Keratinocyte (primary cell): ENCODE measurements around the gene FTO. TPM values are rescaled to one million over a fixed set of nuclear protein-coding genes. Genes with fewer than 3 reads are reported as not detected.

Experiments
- DNase-seq: peaks from one replicate; pipeline ENCODE4 v3.0.0-alpha.2; 2011; ENCODE audit warnings: low read depth, missing footprints, low spot score
- FAIRE-seq: peaks from 2 replicates; lab custom pipeline; 2011; peaks lifted over from hg19 to GRCh38; lab: Jason Lieb, UNC
- H2AFZ ChIP-seq: 2 replicates; pipeline ENCODE4 v1.6.0; 2012; ENCODE audit warnings: low read length, control low read depth, inconsistent platforms; ENCODE audit not compliant: control insufficient read depth
- H3K27ac ChIP-seq: 2 replicates; pipeline ENCODE4 v1.5.1; 2011; ENCODE audit warnings: low read length; ENCODE audit not compliant: control insufficient read depth, insufficient read depth
- H3K27me3 ChIP-seq: 3 replicates; pipeline ENCODE4 v1.6.0; 2011; ENCODE audit warnings: low read length; ENCODE audit not compliant: control insufficient read depth, insufficient read depth; ENCODE audit errors: extremely low read depth
- H3K36me3 ChIP-seq, 2 experiments: 2 replicates in 1 of 2; 3 replicates in 1 of 2; pipeline ENCODE4 v1.5.1; 2011; ENCODE audit warnings: low read length in 2 of 2, mild to moderate bottlenecking in 1 of 2; ENCODE audit not compliant: control insufficient read depth in 2 of 2, insufficient read depth in 2 of 2; ENCODE audit errors: extremely low read depth in 1 of 2
- H3K4me1 ChIP-seq: 3 replicates; pipeline ENCODE4 v1.5.1; 2011; ENCODE audit warnings: low read length; ENCODE audit not compliant: control insufficient read depth, insufficient read depth; ENCODE audit errors: extremely low read depth
- H3K4me2 ChIP-seq: 3 replicates; pipeline ENCODE4 v1.6.0; 2011; ENCODE audit warnings: low read depth, low read length; ENCODE audit not compliant: control insufficient read depth, insufficient read depth; ENCODE audit errors: extremely low read depth
- H3K4me3 ChIP-seq, 3 experiments: fragments of 200-600 bp in 1 of 3; sonication (generic) in 1 of 3; 2 replicates in 2 of 3; 3 replicates in 1 of 3; pipeline ENCODE4 v1.5.1; 2011 to 2016; ENCODE audit warnings: low read length in 3 of 3, mild to moderate bottlenecking in 3 of 3, control low read depth in 2 of 3, inconsistent platforms in 1 of 3, low read depth in 1 of 3, mixed read lengths in 1 of 3, mixed run types in 1 of 3, moderate library complexity in 1 of 3; ENCODE audit not compliant: control insufficient read depth in 2 of 3, insufficient read depth in 2 of 3; ENCODE audit errors: extremely low read depth in 1 of 3
- H3K79me2 ChIP-seq: 2 replicates; pipeline ENCODE4 v1.6.0; 2012; ENCODE audit warnings: low read length; ENCODE audit not compliant: control insufficient read depth, insufficient read depth
- H3K9ac ChIP-seq: 3 replicates; pipeline ENCODE4 v1.6.0; 2011; ENCODE audit warnings: low read length; ENCODE audit not compliant: control insufficient read depth, insufficient read depth; ENCODE audit errors: extremely low read depth
- H3K9me1 ChIP-seq: 3 replicates; pipeline ENCODE4 v1.6.0; 2011; ENCODE audit warnings: low read length; ENCODE audit not compliant: control insufficient read depth, insufficient read depth; ENCODE audit errors: extremely low read depth
- H3K9me3 ChIP-seq: 2 replicates; pipeline ENCODE4 v1.5.1; 2012; ENCODE audit warnings: low read depth, low read length; ENCODE audit not compliant: control insufficient read depth
- H4K20me1 ChIP-seq: 3 replicates; pipeline ENCODE4 v1.6.0; 2011; ENCODE audit warnings: low read length; ENCODE audit not compliant: control insufficient read depth, insufficient read depth; ENCODE audit errors: extremely low read depth
- CTCF ChIP-seq, 3 experiments: IDR thresholded peaks in 1 of 3; conservative IDR thresholded peaks in 1 of 3; optimal IDR thresholded peaks in 1 of 3; 2 replicates in 2 of 3; 3 replicates in 1 of 3; pipeline versions ENCODE3 to v1.5.1; 2011; ENCODE audit warnings: low read length in 3 of 3, mild to moderate bottlenecking in 3 of 3, moderate library complexity in 2 of 3, control low read depth in 1 of 3, inconsistent platforms in 1 of 3; ENCODE audit not compliant: insufficient read depth in 2 of 3; ENCODE audit errors: extremely low read depth in 1 of 3
- EZH2 ChIP-seq: IDR thresholded peaks from one replicate; pipeline ENCODE4 v1.6.1; 2012; ENCODE audit warnings: inconsistent platforms, mild to moderate bottlenecking, low read length, moderate library complexity
- dilution Hi-C: fragments of 300-500 bp; cut with MboI; formaldehyde crosslinking; loops from one replicate; pipeline ENCODE4 v1.7.0; 2020; ENCODE audit warnings: low sequenced_read_pairs; ENCODE audit not compliant: extremely low pct_ligation_motif_present
- polyA plus RNA-seq, 5 experiments: library from polyadenylated mRNA; depleted of rRNA in 3 of 5; stranded (reverse) in 3 of 5; stranded (forward) in 1 of 5; unstranded in 1 of 5; fragments of >200 nt; gene quantifications; 1 replicate in 1 of 5; 2 replicates in 3 of 5; 3 replicates in 1 of 5; pipeline versions ENCODE4 v1.2.1 to v1.2.3, GENCODE V29; 2011 to 2012; ENCODE audit warnings: missing spikeins in 2 of 5, low read depth in 1 of 5, low replicate concordance in 1 of 5

The FTO gene
- polyA plus RNA-seq, 1 donor (not counting 4 experiments of a cell fraction or from before 2014, with no cell fraction given), result 56.4 TPM

- FAIRE-seq (no peak), DNase-seq (no peak)
- Histone ChIP-seq H3K9ac (no peak overlapping the region), H3K27ac (no peak overlapping the region), H3K36me3 (no peaks in the 10 kb centered on the region), H3K4me3 (no peak overlapping the region), H3K9me3 (no peaks in the 10 kb centered on the region), H3K4me1 (no peaks in the 10 kb centered on the region), H3K9me1 (no peaks in the 10 kb centered on the region), H2AFZ (no peak overlapping the region), H3K27me3 (no peaks in the 10 kb centered on the region), H3K4me2 (no peak overlapping the region), H3K79me2 (no peaks in the 10 kb centered on the region), H4K20me1 (no peaks in the 10 kb centered on the region)
- TF ChIP-seq EZH2, result no peak
- TF ChIP-seq CTCF (optimal IDR thresholded peaks at IDR 0.05 in 1 of 3, IDR thresholded peaks at IDR 0.05 in 1 of 3, conservative IDR thresholded peaks at IDR 0.05 in 1 of 3; ENCODE audit: extremely low read depth in 1 of 3, insufficient read depth in 2 of 3, low read length in 3 of 3), result no peak
- dilution Hi-C loops, result no loop called here
These were observed 402.1 kb downstream of the FTO start for GRCh38 chr16:54106057-54106456.

- Histone ChIP-seq H3K9me1 (no peaks in the 10 kb centered on the region), H3K4me3 (no peak overlapping the region), H3K27ac (no peak overlapping the region), H3K79me2 (no peaks in the 10 kb centered on the region), H3K4me1 (no peaks in the 10 kb centered on the region), H4K20me1 (no peaks in the 10 kb centered on the region), H3K9me3 (no peaks in the 10 kb centered on the region), H3K36me3 (no peaks in the 10 kb centered on the region), H3K4me2 (no peak overlapping the region), H2AFZ (no peak overlapping the region), H3K9ac (no peak overlapping the region), H3K27me3 (no peaks in the 10 kb centered on the region)
- TF ChIP-seq CTCF (optimal IDR thresholded peaks at IDR 0.05 in 1 of 3, IDR thresholded peaks at IDR 0.05 in 1 of 3, conservative IDR thresholded peaks at IDR 0.05 in 1 of 3; ENCODE audit: extremely low read depth in 1 of 3, insufficient read depth in 2 of 3, low read length in 3 of 3) (no peak), EZH2 (no peak)
- DNase-seq, result no peak
- FAIRE-seq, result no peak
- dilution Hi-C loops, result no loop called here
These were observed 403.7 kb downstream of the FTO start for GRCh38 chr16:54107583-54108202.
